Measurements from ENCODE around the gene MEMO1. TPM values are rescaled to one million over a fixed set of nuclear protein-coding genes. Genes with fewer than 3 reads are reported as not detected.

MEMO1 gene
- total and polyA plus RNA-seq, 9 of the 15 experiments (the other 6 are each of a cell fraction or from before 2014, with no cell fraction given) = 22.1 to 87.7 (median 61.2) TPM

DNA sequence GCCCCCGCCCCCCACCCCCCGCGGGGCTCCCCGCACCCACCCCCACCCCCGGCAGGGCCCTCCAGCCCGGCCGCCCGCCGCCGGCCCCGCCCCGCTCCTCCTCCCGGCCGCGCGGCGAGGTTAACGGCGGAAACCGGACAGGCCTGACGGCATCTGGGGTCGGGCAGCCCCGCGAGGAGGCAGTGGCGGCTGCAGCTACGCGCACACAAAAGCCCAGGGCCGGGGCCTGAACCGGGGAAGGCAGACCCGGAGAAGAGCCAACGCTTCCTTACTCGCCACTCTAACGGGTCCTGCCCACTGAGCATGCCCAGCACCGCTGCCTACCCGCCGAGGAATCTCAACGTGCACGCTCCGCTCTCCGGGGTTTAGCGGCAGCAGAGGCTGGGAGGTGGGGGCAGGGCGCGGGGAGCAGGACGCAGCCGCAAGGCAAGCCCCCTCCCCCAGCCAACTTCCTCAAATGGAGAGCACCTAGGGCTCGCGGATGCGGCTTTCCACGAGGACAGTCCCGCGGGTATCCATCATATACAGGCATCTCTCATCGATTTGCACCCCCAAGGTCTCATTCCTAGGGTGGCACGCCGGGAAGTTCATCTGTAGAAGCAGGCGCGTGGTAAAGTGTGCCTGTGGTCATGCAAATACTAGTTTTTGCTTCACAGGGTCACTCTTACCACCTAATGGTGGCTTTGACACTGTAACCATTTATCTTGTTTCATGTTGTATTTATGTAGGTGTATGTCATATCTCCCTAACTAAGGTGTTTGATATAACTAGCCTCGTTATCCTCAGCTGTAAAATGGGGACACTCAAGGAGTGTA lies at the start of gene MEMO1 (continued):
- TF ChIP-seq ESRRB (CRISPR knock-in tag; IDR thresholded peaks at IDR 0.05; ENCODE audit: borderline replicate concordance) (0 out of 2 replicates have a peak, but pooled peaks have one; percentile 6), TAF9B (IDR thresholded peaks at IDR 0.05; ENCODE audit: partially characterized antibody) (peak; percentile 87), TAF7 (tag; IDR thresholded peaks at IDR 0.05) (peak; percentile 73), YBX1 (IDR thresholded peaks at IDR 0.05) (no peak), SIX5 (IDR thresholded peaks at IDR 0.05; ENCODE audit: borderline replicate concordance in 1 of 2, insufficient read depth in 1 of 2, low read depth in 1 of 2, low read length in 2 of 2) (no peak), SRSF7 (optimal IDR thresholded peaks at IDR 0.05; ENCODE audit: low read depth, low read length) (no peak), ZNF146 (CRISPR knock-in tag; IDR thresholded peaks at IDR 0.05; ENCODE audit: unreplicated experiment) (no peak), CC2D1A (IDR thresholded peaks at IDR 0.05) (peak; percentile 71), ERF (CRISPR knock-in tag; IDR thresholded peaks at IDR 0.05) (peak; percentile 86; the same call in 1 of the 2 replicates), CBFA2T2 (conservative IDR thresholded peaks at IDR 0.05) (0 out of 2 replicates have a peak, but pooled peaks have one; percentile 24), SOX6 (IDR thresholded peaks at IDR 0.05) (peak; percentile 79), BDP1 (IDR thresholded peaks at IDR 0.05; ENCODE audit: insufficient read depth, insufficient read length) (no peak), MTF1 (CRISPR knock-in tag; IDR thresholded peaks at IDR 0.05; ENCODE audit: borderline replicate concordance) (no peak), GTF2E2 (tag; IDR thresholded peaks at IDR 0.05) (peak; percentile 66; the same call in 1 of the 2 replicates), FOXM1 (IDR thresholded peaks at IDR 0.05; ENCODE audit: low read depth) (peak; percentile 95), FOXM1 (CRISPR knock-in tag; IDR thresholded peaks at IDR 0.05; ENCODE audit: low read depth) (no peak; the same call in 1 of the 2 replicates), ZBTB7A (IDR thresholded peaks at IDR 0.05; ENCODE audit: borderline replicate concordance, control insufficient read depth, low read depth, low read length) (peak; percentile 85), TBP (optimal IDR thresholded peaks at IDR 0.05; ENCODE audit: low read depth, low read length) (peak; percentile 85), NEUROD1 (IDR thresholded peaks at IDR 0.05; ENCODE audit: borderline replicate concordance, low read depth, low read length, partially characterized antibody) (peak; percentile 99), RNF2 (IDR thresholded peaks at IDR 0.05) (peak; percentile 98), HDAC6 (IDR thresholded peaks at IDR 0.05; ENCODE audit: low read depth, low read length) (no peak), CCAR2 (IDR thresholded peaks at IDR 0.05; ENCODE audit: low read depth, low read length) (no peak), MAFF (IDR thresholded peaks at IDR 0.05; ENCODE audit: low read length) (no peak), BCOR (IDR thresholded peaks at IDR 0.05) (peak; percentile 74), ZC3H8 (IDR thresholded peaks at IDR 0.05) (no peak), TGIF2 (CRISPR knock-in tag; IDR thresholded peaks at IDR 0.05) (no peak; the same call in 1 of the 2 replicates), ZNF764 (CRISPR knock-in tag; IDR thresholded peaks at IDR 0.05; ENCODE audit: low read depth) (no peak)
- TF ChIP-seq, protein P1, sequence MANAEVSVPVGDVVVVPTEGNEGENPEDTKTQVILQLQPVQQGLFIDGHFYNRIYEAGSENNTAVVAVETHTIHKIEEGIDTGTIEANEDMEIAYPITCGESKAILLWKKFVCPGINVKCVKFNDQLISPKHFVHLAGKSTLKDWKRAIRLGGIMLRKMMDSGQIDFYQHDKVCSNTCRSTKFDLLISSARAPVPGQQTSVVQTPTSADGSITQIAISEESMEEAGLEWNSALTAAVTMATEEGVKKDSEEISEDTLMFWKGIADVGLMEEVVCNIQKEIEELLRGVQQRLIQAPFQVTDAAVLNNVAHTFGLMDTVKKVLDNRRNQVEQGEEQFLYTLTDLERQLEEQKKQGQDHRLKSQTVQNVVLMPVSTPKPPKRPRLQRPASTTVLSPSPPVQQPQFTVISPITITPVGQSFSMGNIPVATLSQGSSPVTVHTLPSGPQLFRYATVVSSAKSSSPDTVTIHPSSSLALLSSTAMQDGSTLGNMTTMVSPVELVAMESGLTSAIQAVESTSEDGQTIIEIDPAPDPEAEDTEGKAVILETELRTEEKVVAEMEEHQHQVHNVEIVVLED (CRISPR knock-in tag; IDR thresholded peaks at IDR 0.05) = peak; percentile 79
